T-helper 2 cell treated with Interferon-gamma antibody and Interleukin-4, amounts not matched to agents 100 ng/mL and 5 ng/mL, for 36 hours (primary cell): ENCODE measurements around the gene FIS1. TPM values are rescaled to one million over a fixed set of nuclear protein-coding genes. Genes with fewer than 3 reads are reported as not detected.
"Not testable (repeated sequence)": the region's sequence is repeated elsewhere in the genome, so short reads cannot be mapped to it uniquely, and the experiment has no call there.

Experiments
- intact Hi-C: fragments of 100-400 bp; cut with micrococcal nuclease; formaldehyde crosslinking; loops from one replicate; pipeline ENCODE4 v1.15.1; 2023
- total RNA-seq: library from RNA; stranded (reverse); gene quantifications from 2 replicates; pipeline ENCODE4 v1.2.3, GENCODE V29; 2022

FIS1 gene
- total RNA-seq, result 112 and 113 TPM in 2 replicates

DNA sequence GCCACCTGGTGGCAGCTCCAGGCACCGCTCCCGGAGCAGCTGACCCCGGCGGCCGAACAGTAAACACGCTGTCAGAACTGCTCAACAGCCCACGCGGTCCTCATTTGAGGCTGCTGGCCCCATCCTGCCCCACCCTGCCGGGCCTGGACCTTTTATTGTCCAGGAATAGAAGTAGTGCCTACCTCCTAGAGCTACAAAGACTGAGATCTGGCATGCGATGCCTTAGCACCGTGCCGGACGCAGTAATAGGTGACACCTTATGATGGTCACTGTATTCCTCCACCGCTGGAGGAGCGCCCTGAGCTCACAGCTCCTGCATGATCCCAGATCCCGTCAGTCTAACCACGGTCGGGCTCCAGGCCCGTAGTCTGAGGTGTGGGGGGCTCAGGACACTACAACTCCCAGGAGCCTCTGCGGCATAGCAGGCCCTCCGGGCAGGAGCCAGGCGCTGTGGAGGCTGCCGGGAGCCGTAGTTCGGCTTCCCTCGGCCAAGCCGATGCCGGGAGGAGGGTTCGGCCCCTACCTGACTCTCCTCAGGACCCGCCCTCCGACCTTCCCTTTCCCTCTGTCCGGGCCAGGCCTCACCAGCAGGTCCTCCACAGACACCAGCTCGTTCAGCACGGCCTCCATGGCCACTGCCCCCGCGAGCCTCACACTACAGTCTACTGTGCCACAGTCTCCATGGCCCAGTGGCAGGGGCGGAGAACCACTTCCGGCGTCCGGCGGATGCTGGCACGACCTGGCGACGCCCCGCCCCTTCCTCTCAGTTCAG is at the start of gene FIS1:
FIS1 (minus strand) TSS at position 707 of the 772 bp plus-strand sequence; CDS start at position 630, 77 bp downstream.
- intact Hi-C loops, result loop anchor here (1.0 to 10.0 kb wide), 5 partner anchors 8 to 360 kb away; partner anchors contain the start of genes UFSP1, VGF and ZNHIT1

DNA sequence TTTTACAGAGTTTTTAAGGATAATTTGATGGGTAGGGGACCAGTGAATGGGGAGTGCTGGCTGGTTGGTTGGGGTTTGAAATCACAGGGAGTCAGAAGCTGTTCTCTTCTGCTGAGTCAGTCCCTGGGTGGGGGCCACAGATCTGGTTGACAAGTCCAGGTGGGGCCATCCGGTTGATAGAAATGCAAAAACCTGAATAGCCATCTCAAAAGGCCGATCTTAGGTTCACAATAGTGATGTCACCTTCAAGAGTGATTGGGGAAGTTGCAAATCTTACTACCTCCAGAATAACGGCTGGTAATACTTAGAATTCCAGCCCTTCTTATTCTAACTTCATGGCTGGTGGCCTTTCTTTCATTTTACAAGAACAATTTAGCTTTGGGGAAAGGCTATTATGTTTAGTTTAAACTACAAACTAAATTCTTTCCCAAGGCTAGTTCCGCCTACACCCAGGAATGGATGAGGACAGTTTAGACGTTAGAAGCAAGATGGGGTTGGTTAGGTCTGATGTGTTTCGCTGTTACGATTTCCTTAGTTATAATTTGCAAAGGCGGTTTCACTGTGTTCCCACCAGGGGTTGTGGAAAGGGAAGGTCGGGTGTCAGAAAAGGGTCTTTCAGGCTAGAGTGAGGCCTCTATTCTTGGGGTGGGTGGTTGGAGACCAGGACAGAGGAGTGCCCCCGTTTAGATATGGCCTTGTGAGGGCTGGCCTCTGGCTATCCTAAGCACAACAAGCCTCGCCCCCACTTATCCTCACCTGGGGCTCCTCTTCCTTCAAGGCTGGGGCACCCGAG is 49.4 kb upstream of the FIS1 start:
- intact Hi-C loops, result no loop called here

DNA sequence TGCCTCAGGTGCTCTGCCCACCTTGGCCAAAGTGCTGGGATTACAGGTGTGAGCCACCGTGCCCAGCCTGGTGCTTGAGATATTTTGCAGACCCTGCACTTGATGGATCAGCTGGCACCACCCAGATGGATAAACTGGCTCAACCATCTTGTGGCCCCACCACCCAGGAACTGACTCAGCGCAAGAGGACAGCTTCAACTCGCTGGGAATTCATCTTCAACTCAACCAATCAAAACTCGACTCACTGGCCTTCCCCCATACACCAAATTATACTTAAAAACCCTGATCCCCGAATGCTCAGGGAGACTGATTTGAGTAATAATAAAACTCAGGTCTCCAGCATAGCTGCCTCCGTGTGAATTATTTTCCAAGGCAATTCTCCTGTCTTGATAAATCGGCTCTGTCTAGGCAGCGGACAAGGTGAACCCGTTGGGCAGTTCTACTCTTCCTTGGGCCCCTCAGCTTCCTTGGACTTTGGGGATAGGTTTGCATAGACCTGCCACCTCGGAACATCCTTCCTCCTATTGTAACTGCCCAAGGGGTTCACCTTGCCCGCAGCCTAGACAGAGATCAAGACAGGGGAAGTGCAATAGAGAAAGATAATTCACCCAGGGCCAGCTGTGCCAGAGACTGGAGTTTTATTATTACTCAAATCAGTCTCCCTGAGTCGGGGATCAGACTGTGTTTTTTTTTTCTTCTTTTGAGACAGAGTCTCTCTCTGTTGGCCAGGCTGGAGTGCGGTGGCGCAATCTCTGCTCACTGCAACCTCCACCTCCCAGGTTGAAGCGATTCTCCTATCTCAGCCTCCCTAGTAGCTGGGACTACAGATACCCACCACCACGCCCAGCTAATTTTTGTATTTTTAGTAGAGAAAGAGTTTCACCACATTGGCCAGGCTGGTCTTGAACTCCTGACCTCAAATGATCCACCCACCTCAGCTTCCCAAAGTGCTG is 48.5 kb upstream of the FIS1 start:
- intact Hi-C loops, result not testable (repeated sequence)

DNA sequence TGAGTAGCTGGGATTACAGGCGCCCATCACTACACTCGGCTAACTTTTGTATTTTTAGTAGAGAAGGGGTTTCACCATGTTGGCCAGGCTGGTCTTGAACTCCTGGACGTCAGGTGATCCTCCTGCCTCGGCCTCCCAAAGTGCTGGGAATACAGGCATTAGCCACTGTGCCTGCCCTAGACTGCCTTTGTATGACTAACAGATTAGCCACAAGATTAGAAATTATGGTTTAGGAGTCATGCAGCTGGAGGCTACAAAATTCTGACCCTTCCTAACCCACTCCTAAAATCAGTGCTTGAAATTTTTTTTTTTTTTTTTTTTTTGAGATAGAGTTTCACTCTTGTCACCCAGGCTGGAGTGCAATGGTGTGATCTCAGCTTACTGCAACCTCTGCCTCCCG is 47.7 kb upstream of the FIS1 start:
- intact Hi-C loops, result not testable (repeated sequence)

DNA sequence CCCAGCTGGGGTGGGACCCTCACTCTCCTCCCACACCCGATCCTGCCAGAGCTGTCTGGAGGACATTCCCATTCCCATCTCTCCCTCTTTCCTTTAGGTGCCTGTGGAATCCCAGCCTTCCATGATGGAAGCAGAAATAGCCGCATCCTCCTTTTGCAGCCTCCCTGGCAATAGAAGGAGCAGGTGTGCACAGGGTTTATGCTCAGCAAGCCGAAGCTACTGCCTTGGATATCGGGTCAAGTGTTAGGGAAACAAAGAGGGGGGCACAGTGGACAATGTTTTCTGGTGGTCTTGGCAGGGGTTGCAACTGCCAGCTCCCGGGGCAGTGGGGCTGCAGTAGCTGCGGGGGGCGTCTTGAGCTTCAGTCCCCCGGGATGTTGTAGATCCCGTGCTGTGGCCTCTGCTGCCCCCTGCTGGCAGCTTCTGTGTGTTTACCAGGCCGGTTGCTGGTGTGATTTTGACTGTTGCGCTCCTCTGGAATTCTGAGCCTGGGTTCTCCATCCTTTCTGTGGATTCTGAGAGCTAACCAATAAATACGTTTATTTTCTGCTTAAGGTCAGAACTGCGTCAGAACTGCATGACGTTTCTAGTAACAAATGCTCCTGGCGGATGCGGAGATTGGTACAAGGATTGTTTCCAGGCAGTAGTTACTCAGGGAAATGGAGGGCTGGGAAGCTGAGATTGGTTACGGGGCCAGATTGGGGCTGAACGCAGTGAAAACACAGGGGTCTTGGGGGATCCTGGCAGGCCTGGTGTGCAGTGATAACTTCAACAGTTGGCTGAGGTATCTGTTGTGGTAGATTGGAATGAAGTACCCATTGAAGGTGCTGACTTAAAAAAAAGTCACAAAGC is 45.5 kb upstream of the FIS1 start:
- intact Hi-C loops, result not testable (repeated sequence)

DNA sequence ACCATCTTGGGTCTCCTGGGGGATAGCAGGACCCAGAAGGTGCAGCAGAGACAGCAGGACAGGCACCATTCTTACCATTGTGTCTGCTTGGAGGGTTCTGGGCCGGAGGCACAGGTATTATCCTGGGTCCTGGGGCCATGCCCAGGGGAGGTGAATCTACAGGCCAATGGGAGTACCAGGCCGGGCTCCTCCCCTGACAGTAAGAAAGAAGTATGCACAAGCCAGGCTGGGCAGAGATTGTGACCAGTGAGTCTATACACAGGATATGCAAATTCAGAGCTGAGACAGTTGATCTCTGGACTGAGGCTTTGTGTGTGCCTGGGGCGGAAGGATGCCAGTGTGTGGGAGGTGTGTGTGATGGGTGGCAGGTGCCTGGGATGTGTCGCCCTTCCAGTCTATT is 44.8 kb upstream of the FIS1 start:
- intact Hi-C loops, result not testable (repeated sequence)

DNA sequence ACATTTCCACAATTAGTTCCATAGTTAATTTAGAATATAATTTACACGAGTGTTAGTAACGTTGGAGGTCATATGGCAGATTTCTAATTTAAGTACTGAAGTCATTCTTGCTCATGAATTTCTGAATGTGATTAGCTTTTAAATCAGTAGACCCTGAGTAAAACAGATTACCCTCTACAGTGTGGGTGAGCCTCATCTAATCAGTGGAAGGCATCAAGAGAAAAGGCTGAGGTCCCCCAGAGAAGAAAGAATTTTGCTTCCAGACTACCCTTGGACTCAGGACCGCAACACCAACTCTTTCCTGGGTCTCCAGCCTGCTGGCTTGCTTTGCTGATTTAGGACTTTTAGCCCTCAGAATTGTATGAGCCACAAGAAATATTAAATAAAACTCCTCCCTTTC is 43.6 kb upstream of the FIS1 start:
- intact Hi-C loops, result no loop called here

DNA sequence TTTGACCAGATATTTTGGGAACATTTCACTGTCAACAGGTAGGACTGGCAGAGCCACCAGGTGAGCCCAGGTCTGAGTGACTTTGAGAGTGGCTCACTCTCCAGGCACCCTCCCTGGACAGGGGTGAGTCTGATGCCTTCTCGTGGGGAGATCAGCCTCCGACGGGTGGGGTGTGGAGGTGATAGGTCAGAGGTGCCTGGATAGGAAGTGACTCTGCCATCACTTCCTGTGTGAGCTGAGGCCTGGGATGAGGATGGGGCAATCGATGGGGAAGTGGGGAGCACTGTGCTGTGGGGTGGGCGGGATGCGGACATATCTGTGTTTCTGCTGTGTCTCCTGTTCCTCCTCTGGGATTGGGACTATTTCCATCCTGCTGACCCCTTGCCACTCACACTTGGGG is 42.2 kb upstream of the FIS1 start:
- intact Hi-C loops, result no loop called here

DNA sequence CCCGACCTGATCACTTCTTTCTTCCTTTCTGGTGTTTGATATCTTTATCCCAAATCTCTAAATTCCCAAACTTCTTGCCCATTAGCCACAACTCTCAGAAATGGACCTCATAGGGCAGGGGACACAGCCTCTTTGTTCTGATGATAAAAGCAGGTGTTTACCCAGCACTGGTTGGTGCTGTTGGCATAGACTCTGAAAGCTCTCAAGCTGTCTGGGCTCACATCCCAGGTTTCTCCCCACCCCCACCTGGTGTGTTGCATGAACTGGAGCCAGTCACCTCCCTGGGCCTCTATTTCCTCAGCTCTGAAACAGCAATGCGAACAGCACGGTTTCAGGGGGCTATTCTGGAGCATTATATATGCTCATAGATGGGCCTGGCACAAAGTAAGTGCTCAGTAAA is 41.0 kb upstream of the FIS1 start:
- intact Hi-C loops, result not testable (repeated sequence)

DNA sequence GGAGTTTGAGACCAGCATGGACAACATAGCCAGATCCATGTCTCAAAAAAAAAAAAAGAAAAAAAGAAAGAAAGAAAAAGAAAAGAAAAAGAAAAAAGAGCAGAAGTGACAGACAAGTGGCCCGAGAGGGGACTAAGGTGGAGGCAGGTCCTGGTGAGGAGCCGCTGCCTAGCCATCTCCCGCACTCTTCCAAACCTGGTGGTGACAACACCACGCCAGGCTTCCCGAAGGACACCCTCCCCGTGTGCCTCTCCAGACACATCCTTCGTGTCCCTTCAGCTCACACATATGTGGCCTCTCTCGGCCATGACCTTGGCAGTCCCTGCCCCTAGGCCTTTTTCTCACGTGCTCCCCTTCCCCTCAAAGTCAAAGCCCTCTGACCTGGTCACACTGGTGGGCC is 40.3 kb upstream of the FIS1 start:
- intact Hi-C loops, result no loop called here

DNA sequence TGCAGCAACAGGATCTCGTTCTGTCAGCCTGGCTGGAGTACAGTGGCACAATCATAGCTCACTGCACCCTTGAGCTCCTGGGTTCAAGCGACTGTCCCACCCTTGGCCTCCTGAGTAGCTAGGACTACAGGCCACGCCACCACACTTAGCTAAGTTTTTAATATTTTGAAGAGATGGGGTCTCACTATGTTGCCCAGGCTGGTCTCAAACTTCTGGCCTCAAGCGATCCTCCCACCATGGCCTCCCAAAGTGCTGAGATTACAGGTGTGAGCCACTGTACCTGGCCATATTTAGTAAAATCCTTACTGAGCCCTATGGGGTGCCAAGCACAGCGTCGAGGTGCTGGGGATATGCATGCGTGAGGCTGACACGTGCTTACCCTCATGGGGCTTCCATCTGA is 36.0 kb upstream of the FIS1 start:
- intact Hi-C loops, result not testable (repeated sequence)

DNA sequence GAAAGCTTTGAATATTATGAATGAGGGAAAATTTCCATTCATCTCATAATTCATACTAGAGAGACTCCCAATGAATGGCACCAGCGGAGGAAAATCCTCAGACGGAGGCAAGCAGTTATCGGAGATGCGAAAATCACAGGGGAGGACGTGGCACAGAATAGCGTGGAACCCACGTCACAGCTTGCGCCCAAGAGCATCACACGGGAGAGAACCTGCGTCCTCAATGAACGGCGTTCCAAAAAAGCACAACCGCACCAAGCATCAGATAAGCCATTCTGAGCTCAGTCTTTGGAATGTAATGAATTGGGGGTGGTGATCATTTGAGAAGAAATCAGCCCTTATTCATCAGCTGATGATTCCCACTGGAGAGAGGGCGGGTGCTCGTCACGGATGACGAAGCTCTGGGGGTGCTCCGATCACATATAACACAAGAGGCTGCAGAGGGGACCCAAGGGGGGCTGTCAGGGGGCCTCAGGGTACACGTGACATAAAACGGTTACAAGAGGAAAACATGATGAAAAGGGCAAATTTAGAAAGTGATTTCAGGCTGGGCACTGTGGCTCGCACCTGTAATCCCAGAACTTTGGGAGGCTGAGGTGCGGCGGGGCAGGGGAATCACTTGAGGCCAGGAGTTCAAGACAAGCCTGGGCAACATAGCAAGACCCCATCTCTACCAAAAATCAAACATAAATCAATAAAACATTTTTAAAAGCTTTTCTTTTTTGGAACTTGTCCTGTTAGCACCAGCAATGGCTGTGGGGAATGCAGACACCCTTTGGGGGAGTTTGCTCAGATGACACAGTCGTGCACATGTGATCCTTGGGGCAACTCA is 33.8 kb upstream of the FIS1 start:
- intact Hi-C loops, result no loop called here

DNA sequence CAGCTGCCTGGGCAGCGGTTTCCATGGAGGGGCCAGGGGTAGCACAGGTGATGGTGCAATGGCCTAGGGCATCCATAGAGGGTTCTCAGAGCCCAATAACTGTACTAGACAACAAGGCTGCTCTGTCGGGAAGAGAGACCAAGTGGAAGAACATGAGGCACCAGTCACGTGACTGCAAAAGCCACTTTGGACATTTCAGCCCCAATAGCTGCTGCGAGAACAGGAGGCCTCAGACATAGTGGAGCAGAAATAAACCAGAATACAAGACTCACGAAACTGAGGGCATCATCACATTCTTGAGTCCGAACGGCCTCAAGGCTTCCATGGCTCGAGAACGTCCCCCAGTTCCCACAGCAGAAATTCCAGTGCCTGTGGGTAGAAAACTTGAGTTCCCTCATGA is 32.3 kb upstream of the FIS1 start:
- intact Hi-C loops, result no loop called here

DNA sequence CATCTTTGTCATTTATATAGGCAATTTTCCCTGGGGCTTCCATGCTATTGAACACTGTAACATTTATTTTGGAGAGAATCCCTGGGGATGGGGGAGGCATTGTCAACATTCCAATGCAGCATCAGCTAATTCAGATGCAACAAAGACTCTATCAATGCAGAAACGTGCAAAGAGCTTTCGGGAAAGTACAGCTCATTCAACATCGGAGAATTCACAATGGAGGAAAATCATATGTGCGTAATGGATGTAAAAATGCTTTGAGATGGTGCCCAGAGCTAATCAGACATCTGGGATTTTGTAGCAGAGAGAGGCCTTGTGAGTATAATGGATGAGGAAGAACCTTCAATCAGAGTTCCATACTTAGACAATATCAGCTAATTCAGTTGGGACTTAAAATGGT is 28.3 kb upstream of the FIS1 start:
- intact Hi-C loops, result no loop called here

DNA sequence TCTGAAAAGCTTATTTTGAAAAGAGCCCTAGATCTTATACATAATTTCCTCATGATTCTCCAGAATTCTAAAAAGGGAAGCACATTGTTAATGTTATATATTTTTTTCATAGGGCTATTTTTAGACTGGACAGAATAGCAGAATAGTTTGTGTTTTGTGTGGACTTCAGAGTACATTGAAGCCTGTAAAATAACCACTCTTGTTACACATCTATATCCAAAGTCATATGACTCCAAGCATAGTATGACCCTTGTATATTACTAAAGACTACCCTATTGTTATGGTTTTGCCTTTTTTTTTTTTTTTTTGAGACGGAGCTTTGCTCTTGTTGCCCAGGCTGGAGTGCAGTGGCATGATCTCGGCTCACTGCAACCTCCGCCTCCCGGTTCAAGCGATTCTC is 26.1 kb upstream of the FIS1 start:
- intact Hi-C loops, result no loop called here

DNA sequence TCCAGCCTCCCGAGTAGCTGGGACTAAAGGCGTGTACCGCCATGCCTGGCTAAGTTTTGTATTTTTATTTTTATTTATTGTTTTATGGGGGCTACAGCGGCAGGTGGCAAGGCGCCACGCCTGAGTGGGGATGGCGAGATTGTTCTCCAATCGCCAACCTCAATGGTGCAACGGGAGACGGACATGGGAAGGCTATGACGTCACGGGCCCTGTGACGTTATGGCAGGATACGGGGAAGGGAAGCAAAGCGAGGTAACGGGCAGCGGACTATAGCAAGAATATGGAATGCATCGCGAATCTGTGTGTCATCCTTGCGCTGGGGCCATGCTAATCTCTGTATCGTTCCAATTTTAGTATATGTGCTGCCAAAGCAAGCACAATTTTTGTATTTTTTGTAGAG is 24.8 kb upstream of the FIS1 start:
- intact Hi-C loops, result no loop called here

DNA sequence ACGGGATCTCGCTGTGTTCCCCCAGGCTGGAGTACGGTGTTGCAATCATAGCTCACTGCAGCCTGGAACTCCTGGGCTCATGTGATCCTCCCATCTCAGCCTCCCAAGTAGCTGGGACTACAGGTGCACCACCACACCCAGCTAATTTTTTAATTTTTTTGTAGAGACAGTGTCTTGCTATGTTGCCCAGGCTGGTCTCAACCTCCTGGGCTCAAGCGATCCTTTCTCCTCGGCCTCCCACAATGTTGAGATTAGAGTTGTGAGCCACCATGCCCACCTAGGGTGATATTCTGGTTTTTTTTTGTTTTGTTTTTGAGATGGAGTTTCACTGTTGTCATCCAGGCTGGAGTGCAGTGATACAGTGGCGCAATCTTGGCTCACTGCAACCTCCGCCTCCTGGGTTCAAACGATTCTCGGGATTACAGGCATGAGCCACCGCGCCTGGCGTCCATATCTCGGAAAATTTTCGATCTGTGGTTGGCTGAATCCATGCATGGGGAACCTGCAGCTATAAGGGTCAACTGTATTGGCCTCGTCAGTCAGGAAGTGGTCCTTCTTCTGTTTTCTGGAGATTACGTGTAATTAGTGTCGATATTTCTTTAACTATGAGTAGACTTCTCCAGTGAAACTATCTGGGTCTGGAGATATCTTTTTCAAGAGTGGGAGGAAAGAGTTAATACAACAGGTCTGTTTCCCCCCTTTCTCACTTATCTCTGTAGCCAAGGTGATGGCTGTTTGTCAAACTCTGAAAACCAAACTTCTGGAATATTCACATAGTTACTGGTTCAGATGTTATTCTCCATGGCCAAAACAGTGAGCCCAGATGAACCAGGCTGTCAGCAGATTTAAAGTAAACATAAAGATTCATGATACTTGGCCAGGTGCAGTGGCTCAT is 21.0 kb upstream of the FIS1 start:
- intact Hi-C loops, result no loop called here

DNA sequence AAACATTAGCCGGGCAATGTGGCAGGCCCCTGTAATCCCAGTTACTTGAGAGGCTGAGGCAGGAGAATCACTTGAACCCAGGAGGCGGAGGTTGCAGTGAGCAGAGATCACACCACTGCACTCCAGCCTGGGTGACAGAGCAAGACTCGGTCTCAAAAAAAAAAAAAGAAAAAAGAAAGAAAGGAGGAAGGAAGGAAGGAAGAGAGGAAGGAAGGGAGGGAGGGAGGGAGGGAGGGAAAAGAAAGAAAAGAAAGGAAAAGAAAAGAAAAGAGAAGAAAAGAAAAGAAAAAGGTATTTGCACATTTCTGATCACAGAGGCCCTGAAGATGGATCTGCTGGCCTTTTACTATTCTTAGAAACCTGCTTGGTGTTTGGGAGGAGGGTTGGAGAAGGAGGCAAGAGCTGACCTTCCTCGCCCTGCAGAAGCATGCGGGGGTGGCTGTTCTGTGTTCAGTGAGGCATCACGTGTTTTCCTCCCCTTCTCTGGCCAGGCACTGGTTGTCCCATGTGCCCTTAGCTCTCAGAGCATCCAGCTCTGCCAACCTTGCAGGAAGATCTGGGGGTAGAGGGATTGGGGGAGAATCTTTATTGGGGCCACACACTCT is 19.3 kb upstream of the FIS1 start:
- intact Hi-C loops, result not testable (repeated sequence)
